ACC112 (cell line): Measurements from ENCODE around the gene RBAK.
A peak's percentile ranks its signal among the peaks of the same experiment; 100 is the strongest.
"Not testable (repeated sequence)": the region's sequence is repeated elsewhere in the genome, so short reads cannot be mapped to it uniquely, and the experiment has no call there.

Experiments
- H2AFZ ChIP-seq: fragments of 200-600 bp; sonication (generic); one replicate; pipeline ENCODE4 v1.6.0; 2017; ENCODE audit warnings: antibody characterized with exemption, low read length; ENCODE audit not compliant: unreplicated experiment
- H3K27ac ChIP-seq: fragments of 200-600 bp; sonication (generic); 2 replicates; pipeline ENCODE4 v1.5.1; 2014; ENCODE audit warnings: low read depth, mild to moderate bottlenecking, antibody characterized with exemption, low read length, moderate library complexity
- H3K27me3 ChIP-seq: fragments of 200-600 bp; sonication (generic); 2 replicates; pipeline ENCODE4 v1.6.1; 2014; ENCODE audit warnings: mild to moderate bottlenecking, antibody characterized with exemption, low read length, moderate library complexity, mixed read lengths; ENCODE audit not compliant: insufficient read depth
- H3K36me3 ChIP-seq: fragments of 200-600 bp; sonication (generic); 2 replicates; pipeline ENCODE4 v1.6.1; 2016; ENCODE audit warnings: mild to moderate bottlenecking, antibody characterized with exemption, low read length, moderate library complexity, mixed read lengths; ENCODE audit not compliant: insufficient read depth
- H3K4me1 ChIP-seq: fragments of 200-600 bp; sonication (generic); one replicate; pipeline ENCODE4 v1.6.1; 2016; ENCODE audit warnings: low read length, mixed read lengths; ENCODE audit not compliant: insufficient read depth, unreplicated experiment, control insufficient read depth
- H3K4me3 ChIP-seq: fragments of 200-600 bp; sonication (generic); 2 replicates; pipeline ENCODE4 v1.5.1; 2014; ENCODE audit warnings: mild to moderate bottlenecking, low read depth, low read length
- H3K79me2 ChIP-seq: fragments of 200-600 bp; sonication (generic); one replicate; pipeline ENCODE4 v1.6.0; 2016; ENCODE audit warnings: low read length; ENCODE audit not compliant: control insufficient read depth, unreplicated experiment, insufficient read depth

RBAK gene

GRCh38 chr7:5047127-5047526 lies 1.5 kb downstream of the RBAK start:
- H3K27me3 ChIP-seq, H2AFZ ChIP-seq, H3K27ac ChIP-seq, H3K4me1 ChIP-seq: not testable (repeated sequence)
- peaks cover 24% of the 10 kb centered on the region for H3K36me3 ChIP-seq
- peaks cover 14% of the 10 kb centered on the region for H3K79me2 ChIP-seq
- peak overlapping the region; percentile 89; the same call in 1 of the 2 replicates for H3K4me3 ChIP-seq

DNA sequence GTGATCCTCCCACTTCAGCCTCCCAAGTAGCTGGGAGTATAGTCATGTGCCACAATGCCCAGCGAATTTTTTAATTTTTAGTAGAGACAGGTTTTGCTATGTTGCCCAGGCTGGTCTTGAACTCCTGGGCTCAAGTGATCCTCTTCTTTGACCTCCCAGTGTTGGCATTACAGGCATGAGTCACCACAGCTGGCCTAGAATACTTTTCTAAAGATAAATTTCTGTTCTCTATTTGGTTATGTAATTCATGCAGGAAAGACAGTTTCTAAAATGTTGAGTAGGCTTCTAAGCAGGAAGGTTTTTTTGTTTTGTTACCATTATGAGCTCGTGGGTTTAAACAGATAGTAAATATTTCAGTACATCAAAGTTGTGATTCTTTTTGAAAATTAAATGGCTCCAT lies 5.0 kb downstream of the RBAK start:
- no peak overlapping the region for H3K4me3 ChIP-seq
- no peak overlapping the region for H2AFZ ChIP-seq
- H3K79me2 ChIP-seq = peaks cover 24% of the 10 kb centered on the region
- no peak overlapping the region for H3K27ac ChIP-seq
- H3K27me3 ChIP-seq = no peaks in the 10 kb centered on the region
- peaks cover 3% of the 10 kb centered on the region for H3K4me1 ChIP-seq
- H3K36me3 ChIP-seq = peaks cover 53% of the 10 kb centered on the region

DNA sequence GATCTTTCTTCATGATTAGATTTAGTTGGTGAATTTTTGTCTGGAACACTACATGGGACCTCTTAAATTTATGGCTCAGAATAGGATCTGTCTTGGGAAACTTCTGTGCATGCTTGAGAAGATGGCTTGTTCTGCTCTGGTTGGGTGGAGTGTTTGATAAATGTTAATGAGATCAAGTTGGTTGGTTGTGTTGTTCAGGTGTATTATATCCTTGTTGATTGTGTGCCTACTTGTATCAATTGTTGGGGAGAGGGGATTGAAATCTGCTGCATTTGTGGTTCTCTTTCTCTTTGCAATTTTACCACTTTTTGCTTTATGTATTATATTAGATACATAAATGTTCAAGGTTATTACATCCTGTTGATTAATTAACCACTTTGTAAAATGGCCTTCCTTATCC lies 6.1 kb downstream of the RBAK start:
- H3K27ac ChIP-seq, H3K4me3 ChIP-seq, H3K4me1 ChIP-seq, H2AFZ ChIP-seq, H3K27me3 ChIP-seq: not testable (repeated sequence)
- Histone ChIP-seq H3K36me3 (peaks cover 60% of the 10 kb centered on the region), H3K79me2 (peaks cover 17% of the 10 kb centered on the region)

DNA sequence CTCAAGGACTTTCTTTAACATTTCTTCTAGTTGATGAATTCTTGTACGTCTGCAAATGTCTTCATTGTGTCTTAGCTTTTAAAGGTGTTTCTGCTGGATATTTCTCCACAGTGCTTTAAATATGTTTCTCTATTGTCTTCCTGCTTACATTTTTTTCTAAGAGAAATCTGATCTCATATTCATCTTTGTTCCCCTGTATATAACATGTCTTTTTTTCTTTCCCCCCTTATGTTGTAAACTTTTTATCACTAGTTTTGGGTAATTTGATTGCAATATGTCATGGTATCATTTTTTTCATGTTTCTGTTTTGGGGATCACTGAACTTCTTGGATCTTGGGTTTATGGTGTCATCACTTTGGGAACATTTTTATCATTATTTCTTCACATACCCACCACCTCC lies 7.5 kb downstream of the RBAK start:
- Histone ChIP-seq H3K27me3 (no peaks in the 10 kb centered on the region), H3K79me2 (peaks cover 11% of the 10 kb centered on the region), H3K4me1 (no peaks in the 10 kb centered on the region), H2AFZ (no peak overlapping the region), H3K4me3 (no peak overlapping the region), H3K36me3 (peaks cover 73% of the 10 kb centered on the region), H3K27ac (no peak overlapping the region)

DNA sequence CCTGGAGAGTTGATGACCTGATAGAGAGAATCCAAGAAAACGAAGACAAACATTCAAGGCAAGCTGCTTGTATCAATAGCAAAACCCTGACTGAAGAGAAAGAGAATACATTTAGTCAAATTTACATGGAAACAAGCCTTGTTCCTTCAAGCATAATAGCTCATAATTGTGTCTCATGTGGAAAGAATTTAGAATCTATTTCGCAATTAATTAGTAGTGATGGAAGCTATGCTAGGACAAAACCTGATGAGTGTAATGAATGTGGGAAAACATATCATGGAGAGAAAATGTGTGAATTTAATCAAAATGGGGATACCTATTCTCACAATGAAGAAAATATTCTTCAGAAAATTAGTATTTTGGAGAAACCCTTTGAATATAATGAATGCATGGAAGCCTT lies 18.0 kb downstream of the RBAK start:
- H3K4me3 ChIP-seq = no peak overlapping the region
- peaks cover 97% of the 10 kb centered on the region for H3K36me3 ChIP-seq
- H3K27ac ChIP-seq = no peak overlapping the region
- no peaks in the 10 kb centered on the region for H3K79me2 ChIP-seq
- H2AFZ ChIP-seq = no peak overlapping the region
- no peaks in the 10 kb centered on the region for H3K27me3 ChIP-seq
- no peaks in the 10 kb centered on the region for H3K4me1 ChIP-seq

DNA sequence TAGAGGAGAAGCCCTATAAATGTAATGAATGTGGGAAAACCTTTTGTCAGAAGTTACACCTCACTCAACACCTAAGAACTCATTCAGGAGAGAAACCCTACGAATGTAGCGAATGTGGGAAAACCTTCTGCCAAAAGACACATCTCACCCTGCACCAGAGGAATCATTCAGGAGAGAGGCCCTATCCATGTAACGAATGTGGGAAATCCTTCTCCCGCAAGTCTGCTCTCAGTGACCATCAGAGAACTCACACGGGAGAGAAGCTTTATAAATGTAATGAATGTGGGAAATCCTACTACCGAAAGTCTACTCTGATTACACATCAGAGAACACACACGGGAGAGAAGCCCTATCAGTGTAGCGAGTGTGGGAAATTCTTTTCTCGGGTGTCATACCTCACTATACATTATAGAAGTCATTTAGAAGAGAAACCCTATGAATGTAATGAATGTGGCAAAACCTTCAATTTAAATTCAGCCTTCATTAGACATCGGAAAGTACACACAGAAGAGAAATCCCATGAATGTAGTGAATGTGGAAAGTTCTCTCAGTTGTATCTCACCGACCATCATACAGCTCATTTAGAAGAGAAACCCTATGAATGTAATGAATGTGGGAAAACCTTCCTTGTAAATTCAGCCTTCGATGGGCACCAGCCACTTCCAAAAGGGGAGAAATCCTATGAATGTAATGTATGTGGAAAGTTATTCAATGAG lies 18.9 kb downstream of the RBAK start:
- H3K36me3 ChIP-seq = peaks cover 95% of the 10 kb centered on the region
- no peak overlapping the region for H3K4me3 ChIP-seq
- H3K4me1 ChIP-seq = no peaks in the 10 kb centered on the region
- H3K27me3 ChIP-seq = no peaks in the 10 kb centered on the region
- H2AFZ ChIP-seq = no peak overlapping the region
- H3K79me2 ChIP-seq = no peaks in the 10 kb centered on the region
- H3K27ac ChIP-seq = no peak overlapping the region

DNA sequence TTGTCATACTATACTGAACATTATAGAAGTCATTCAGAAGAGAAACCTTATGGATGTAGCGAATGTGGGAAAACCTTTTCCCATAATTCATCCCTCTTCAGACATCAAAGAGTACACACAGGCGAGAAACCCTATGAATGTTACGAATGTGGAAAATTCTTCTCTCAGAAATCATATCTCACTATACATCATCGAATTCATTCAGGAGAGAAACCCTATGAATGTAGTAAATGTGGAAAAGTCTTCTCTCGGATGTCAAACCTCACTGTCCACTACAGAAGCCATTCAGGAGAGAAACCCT lies 19.4 kb downstream of the RBAK start:
- H3K79me2 ChIP-seq = no peaks in the 10 kb centered on the region
- H2AFZ ChIP-seq = no peak overlapping the region
- H3K4me3 ChIP-seq = no peak overlapping the region
- no peaks in the 10 kb centered on the region for H3K27me3 ChIP-seq
- no peaks in the 10 kb centered on the region for H3K4me1 ChIP-seq
- H3K36me3 ChIP-seq = peaks cover 90% of the 10 kb centered on the region
- no peak overlapping the region for H3K27ac ChIP-seq

- peaks cover 13% of the 10 kb centered on the region for H3K27me3 ChIP-seq
- H3K4me3 ChIP-seq = no peak overlapping the region
- no peaks in the 10 kb centered on the region for H3K4me1 ChIP-seq
- H3K27ac ChIP-seq = no peak overlapping the region
- H3K79me2 ChIP-seq = no peaks in the 10 kb centered on the region
- H2AFZ ChIP-seq = no peak overlapping the region
- peaks cover 57% of the 10 kb centered on the region for H3K36me3 ChIP-seq
Measured at GRCh38 chr7:5068521-5068920, 22.9 kb downstream of the RBAK start.

DNA sequence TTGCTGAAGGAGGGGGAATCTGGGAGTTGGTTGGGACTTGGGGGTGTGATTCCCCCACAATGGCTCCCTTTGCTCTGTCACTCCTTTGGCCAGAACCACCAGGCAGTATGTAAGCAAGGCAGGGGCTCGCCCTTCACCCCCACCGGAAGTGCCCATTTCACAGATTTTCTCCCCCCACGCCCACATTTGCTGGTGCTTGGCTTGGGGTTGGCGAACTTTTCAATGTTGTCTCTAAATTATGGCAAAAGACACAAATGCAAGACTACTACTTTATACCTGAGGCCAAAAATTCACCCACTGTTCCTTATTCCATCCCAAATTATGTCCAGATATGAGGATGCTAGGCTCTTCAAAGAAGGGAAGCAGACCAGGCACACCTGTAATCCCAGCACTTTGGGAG lies 24.5 kb downstream of the RBAK start:
- H3K79me2 ChIP-seq = no peaks in the 10 kb centered on the region
- no peaks in the 10 kb centered on the region for H3K4me1 ChIP-seq
- no peak overlapping the region for H3K27ac ChIP-seq
- peaks cover 40% of the 10 kb centered on the region for H3K36me3 ChIP-seq
- H2AFZ ChIP-seq = no peak overlapping the region
- H3K4me3 ChIP-seq = no peak overlapping the region
- peaks cover 16% of the 10 kb centered on the region for H3K27me3 ChIP-seq

- H3K4me1 ChIP-seq, H3K79me2 ChIP-seq, H2AFZ ChIP-seq, H3K36me3 ChIP-seq, H3K27ac ChIP-seq, H3K4me3 ChIP-seq: not testable (repeated sequence)
- peaks cover 26% of the 10 kb centered on the region for H3K27me3 ChIP-seq
Measured at GRCh38 chr7:5075187-5075586, 29.5 kb downstream of the RBAK start.

GRCh38 chr7:5077740-5078139 lies 32.1 kb downstream of the RBAK start:
- H3K27ac ChIP-seq = no peak overlapping the region
- peaks cover 19% of the 10 kb centered on the region for H3K27me3 ChIP-seq
- H2AFZ ChIP-seq = no peak overlapping the region
- no peaks in the 10 kb centered on the region for H3K4me1 ChIP-seq
- H3K36me3 ChIP-seq = no peaks in the 10 kb centered on the region
- H3K4me3 ChIP-seq = peak overlapping the region; percentile 33; the same call in 1 of the 2 replicates
- H3K79me2 ChIP-seq = no peaks in the 10 kb centered on the region
